HFFc6 (cell line): ENCODE data around the gene SMG6. TPM values are rescaled to one million over a fixed set of nuclear protein-coding genes. Genes with fewer than 3 reads are reported as not detected.

Experiments
- DNase-seq: peaks from one replicate; pipeline ENCODE4 v3.0.0-alpha.2; 2018
- H3K27ac Mint-ChIP-seq: 2 replicates; pipeline ENCODE4 v1.8.0; 2020; ENCODE audit warnings: mild to moderate bottlenecking, mixed read lengths
- H3K27me3 Mint-ChIP-seq: 2 replicates; pipeline ENCODE4 v1.8.0; 2021; ENCODE audit warnings: mild to moderate bottlenecking, moderate library complexity, mixed read lengths; ENCODE audit not compliant: insufficient read depth
- H3K36me3 Mint-ChIP-seq: 2 replicates; pipeline ENCODE4 v1.8.0; 2021; ENCODE audit warnings: low read depth, mixed read lengths
- H3K4me1 Mint-ChIP-seq: 2 replicates; pipeline ENCODE4 v1.8.0; 2020; ENCODE audit warnings: low read depth, mixed read lengths
- H3K4me3 Mint-ChIP-seq: 2 replicates; pipeline ENCODE4 v1.8.0; 2020; ENCODE audit warnings: mild to moderate bottlenecking, moderate library complexity, mixed read lengths
- H3K9me3 Mint-ChIP-seq: 2 replicates; pipeline ENCODE4 v1.8.0; 2020; ENCODE audit warnings: mild to moderate bottlenecking, mixed read lengths
- total RNA-seq, 6 experiments: library from RNA; stranded (reverse); fragmentation: NEBNext Ultra II Directional; extraction: Animal tissue kit (Norgen Biotek cat#: 25700); gene quantifications; 2 replicates in 1 of 6; 3 replicates in 5 of 6; pipeline ENCODE4 v1.2.3, GENCODE V29; 2021
- TF ChIP-seq, protein P1 (sequence below): fragments of 200-600 bp; sonication (generic); IDR thresholded peaks from 2 replicates; pipeline ENCODE4 v1.5.0; 2021; ENCODE audit warnings: antibody characterized with exemption, mild to moderate bottlenecking

The SMG6 gene
- total RNA-seq, 6 experiments from 2014 or later: 29.5 to 37.4 (median 31.8) TPM

DNA sequence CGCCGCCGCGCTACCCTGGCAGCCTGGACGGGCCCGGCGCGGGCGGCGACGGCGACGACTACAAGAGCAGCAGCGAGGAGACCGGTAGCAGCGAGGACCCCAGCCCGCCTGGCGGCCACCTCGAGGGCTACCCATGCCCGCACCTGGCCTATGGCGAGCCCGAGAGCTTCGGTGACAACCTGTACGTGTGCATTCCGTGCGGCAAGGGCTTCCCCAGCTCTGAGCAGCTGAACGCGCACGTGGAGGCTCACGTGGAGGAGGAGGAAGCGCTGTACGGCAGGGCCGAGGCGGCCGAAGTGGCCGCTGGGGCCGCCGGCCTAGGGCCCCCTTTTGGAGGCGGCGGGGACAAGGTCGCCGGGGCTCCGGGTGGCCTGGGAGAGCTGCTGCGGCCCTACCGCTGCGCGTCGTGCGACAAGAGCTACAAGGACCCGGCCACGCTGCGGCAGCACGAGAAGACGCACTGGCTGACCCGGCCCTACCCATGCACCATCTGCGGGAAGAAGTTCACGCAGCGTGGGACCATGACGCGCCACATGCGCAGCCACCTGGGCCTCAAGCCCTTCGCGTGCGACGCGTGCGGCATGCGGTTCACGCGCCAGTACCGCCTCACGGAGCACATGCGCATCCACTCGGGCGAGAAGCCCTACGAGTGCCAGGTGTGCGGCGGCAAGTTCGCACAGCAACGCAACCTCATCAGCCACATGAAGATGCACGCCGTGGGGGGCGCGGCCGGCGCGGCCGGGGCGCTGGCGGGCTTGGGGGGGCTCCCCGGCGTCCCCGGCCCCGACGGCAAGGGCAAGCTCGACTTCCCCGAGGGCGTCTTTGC lies 245.6 kb downstream of the SMG6 start:
- DNase-seq: no peak
- Mint-ChIP-seq H3K4me3 (peak overlapping the region; percentile 71), H3K36me3 (peaks cover 13% of the 10 kb centered on the region; the same call in 1 of the 2 replicates), H3K4me1 (peaks cover 44% of the 10 kb centered on the region), H3K9me3 (no peaks in the 10 kb centered on the region), H3K27ac (peak overlapping the region; percentile 75), H3K27me3 (peaks cover 20% of the 10 kb centered on the region)
- TF ChIP-seq, protein P1, sequence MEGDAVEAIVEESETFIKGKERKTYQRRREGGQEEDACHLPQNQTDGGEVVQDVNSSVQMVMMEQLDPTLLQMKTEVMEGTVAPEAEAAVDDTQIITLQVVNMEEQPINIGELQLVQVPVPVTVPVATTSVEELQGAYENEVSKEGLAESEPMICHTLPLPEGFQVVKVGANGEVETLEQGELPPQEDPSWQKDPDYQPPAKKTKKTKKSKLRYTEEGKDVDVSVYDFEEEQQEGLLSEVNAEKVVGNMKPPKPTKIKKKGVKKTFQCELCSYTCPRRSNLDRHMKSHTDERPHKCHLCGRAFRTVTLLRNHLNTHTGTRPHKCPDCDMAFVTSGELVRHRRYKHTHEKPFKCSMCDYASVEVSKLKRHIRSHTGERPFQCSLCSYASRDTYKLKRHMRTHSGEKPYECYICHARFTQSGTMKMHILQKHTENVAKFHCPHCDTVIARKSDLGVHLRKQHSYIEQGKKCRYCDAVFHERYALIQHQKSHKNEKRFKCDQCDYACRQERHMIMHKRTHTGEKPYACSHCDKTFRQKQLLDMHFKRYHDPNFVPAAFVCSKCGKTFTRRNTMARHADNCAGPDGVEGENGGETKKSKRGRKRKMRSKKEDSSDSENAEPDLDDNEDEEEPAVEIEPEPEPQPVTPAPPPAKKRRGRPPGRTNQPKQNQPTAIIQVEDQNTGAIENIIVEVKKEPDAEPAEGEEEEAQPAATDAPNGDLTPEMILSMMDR: no peak

DNA sequence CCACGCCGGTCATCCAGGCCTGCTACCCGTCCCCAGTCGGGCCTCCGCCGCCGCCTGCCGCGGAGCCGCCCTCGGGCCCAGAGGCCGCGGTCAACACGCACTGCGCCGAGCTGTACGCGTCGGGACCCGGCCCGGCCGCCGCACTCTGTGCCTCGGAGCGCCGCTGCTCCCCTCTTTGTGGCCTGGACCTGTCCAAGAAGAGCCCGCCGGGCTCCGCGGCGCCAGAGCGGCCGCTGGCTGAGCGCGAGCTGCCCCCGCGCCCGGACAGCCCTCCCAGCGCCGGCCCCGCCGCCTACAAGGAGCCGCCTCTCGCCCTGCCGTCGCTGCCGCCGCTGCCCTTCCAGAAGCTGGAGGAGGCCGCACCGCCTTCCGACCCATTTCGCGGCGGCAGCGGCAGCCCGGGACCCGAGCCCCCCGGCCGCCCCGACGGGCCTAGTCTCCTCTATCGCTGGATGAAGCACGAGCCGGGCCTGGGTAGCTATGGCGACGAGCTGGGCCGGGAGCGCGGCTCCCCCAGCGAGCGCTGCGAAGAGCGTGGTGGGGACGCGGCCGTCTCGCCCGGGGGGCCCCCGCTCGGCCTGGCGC lies 246.3 kb downstream of the SMG6 start:
- DNase-seq: no peak
- Mint-ChIP-seq H3K4me1 (peaks cover 38% of the 10 kb centered on the region), H3K27me3 (peaks cover 13% of the 10 kb centered on the region), H3K36me3 (peaks cover 13% of the 10 kb centered on the region; the same call in 1 of the 2 replicates), H3K9me3 (no peaks in the 10 kb centered on the region), H3K27ac (peak overlapping the region; percentile 75; the same call in 1 of the 2 replicates), H3K4me3 (no peak overlapping the region)
- TF ChIP-seq, protein P1: no peak

DNA sequence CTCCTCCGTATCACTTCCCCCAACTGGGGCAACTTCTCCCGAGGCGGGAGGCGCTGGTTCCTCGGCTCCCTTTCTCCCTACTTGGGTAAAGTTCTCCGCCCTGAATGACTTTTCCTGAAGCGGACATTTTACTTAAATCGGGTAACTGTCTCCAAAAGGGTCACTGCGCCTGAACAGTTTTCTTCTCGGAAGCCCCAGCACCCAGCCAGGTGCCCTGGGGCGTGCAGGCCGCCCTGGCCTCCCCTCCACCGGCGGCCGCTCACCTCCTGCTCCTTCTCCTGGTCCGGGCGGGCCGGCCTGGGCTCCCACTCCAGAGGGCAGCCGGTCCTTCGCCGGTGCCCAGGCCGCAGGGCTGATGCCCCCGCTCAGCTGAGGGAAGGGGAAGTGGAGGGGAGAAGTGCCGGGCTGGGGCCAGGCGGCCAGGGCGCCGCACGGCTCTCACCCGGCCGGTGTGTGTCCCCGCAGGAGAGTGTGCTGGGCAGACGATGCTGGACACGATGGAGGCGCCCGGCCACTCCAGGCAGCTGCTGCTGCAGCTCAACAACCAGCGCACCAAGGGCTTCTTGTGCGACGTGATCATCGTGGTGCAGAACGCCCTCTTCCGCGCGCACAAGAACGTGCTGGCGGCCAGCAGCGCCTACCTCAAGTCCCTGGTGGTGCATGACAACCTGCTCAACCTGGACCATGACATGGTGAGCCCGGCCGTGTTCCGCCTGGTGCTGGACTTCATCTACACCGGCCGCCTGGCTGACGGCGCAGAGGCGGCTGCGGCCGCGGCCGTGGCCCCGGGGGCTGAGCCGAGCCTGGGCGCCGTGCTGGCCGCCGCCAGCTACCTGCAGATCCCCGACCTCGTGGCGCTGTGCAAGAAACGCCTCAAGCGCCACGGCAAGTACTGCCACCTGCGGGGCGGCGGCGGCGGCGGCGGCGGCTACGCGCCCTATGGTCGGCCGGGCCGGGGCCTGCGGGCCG lies 247.1 kb downstream of the SMG6 start:
- no peaks in the 10 kb centered on the region for H3K9me3 Mint-ChIP-seq
- H3K4me1 Mint-ChIP-seq: peaks cover 30% of the 10 kb centered on the region
- peaks cover 6% of the 10 kb centered on the region for H3K27me3 Mint-ChIP-seq
- DNase-seq: peak; percentile 56
- peaks cover 13% of the 10 kb centered on the region; the same call in 1 of the 2 replicates for H3K36me3 Mint-ChIP-seq
- TF ChIP-seq, protein P1: no peak; the same call in 1 of the 2 replicates
- peak overlapping the region; percentile 75 for H3K27ac Mint-ChIP-seq
- H3K4me3 Mint-ChIP-seq: peak overlapping the region; percentile 86

DNA sequence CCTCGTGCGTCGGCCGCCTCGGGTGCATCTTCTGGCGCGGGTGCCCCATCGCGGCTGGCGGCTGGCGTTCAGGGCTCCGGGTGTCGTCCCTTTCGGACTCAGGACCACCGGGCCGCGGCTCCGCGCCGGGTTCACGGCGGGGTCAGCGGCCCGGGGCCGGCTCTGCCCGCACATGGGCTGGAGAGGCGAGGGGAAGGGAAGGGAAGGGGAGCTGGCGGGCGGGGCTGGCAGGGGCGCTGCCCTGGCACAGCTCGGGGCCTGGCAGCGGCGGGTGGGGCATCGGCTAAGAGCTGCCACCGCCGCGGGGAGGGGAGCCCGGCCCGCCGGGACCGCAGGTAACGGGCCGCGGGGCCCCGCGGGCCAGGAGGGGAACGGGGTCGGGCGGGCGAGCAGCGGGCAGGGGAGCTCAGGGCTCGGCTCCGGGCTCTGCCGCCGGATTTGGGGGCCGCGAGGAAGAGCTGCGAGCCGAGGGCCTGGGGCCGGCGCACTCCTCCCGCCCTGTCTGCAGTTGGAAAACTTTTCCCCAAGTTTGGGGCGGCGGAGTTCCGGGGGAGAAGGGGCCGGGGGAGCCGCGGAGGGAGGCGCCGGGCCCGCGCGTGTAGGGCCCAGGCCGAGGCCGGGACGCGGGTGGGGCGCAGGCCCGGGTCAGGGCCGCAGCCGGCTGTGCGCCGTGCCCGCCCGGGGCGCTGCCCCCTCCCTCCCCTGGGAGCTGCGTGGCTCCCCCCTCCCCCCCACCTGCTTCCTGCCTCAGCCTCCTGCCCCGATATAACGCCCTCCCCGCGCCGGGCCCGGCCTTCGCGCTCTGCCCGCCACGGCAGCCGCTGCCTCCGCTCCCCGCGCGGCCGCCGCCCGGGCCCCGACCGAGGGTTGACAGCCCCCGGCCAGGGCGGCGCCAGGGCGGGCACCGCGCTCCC lies 248.0 kb downstream of the SMG6 start:
- Mint-ChIP-seq H3K27me3 (peaks cover 4% of the 10 kb centered on the region; the same call in 1 of the 2 replicates), H3K27ac (peak overlapping the region; percentile 75), H3K4me3 (peak overlapping the region; percentile 86), H3K36me3 (peaks cover 9% of the 10 kb centered on the region; the same call in 1 of the 2 replicates), H3K4me1 (peaks cover 20% of the 10 kb centered on the region), H3K9me3 (no peaks in the 10 kb centered on the region)
- TF ChIP-seq, protein P1: no peak
- no peak for DNase-seq
